ENCODE data around the gene TTC34.

- TF ChIP-seq SUZ12 (IDR thresholded peaks at IDR 0.05) (no peak), PKNOX1 (IDR thresholded peaks at IDR 0.05) (no peak), SP1 (IDR thresholded peaks at IDR 0.05) (no peak), FOXK2 (IDR thresholded peaks at IDR 0.05) (no peak), TARDBP (IDR thresholded peaks at IDR 0.05) (no peak), FOXM1 (IDR thresholded peaks at IDR 0.05; ENCODE audit: borderline replicate concordance) (no peak)
Measured at GRCh38 chr1:2605509-2606395, 195.7 kb downstream of the TTC34 start.

Data from HEK293T (cell line).